GM23338 (cell line): ENCODE results near the gene MAP4K3. TPM values are rescaled to one million over a fixed set of nuclear protein-coding genes. Genes with fewer than 3 reads are reported as not detected.

Experiments
- ATAC-seq: fragments of 200-7000 bp; cut with Tn5 transposase; 3 replicates; pipeline ENCODE4 v1.9.1; 2020
- DNase-seq: peaks from one replicate; pipeline ENCODE4 v3.0.0-alpha.2; 2015; ENCODE audit warnings: low spot score
- H2AFZ ChIP-seq: fragments of 200-600 bp; sonication (generic); 2 replicates; pipeline ENCODE4 v1.8.0; 2016; ENCODE audit warnings: antibody characterized with exemption, mild to moderate bottlenecking, moderate library complexity
- H3F3A ChIP-seq: fragments of 200-600 bp; sonication (generic); replicated peaks from 2 replicates; pipeline ENCODE4 v1.8.0; 2017; ENCODE audit warnings: antibody characterized with exemption, mixed run types, low read depth
- H3K27ac ChIP-seq: fragments of 200-600 bp; sonication (generic); 2 replicates; pipeline ENCODE4 v1.6.1; 2016; ENCODE audit warnings: low read depth
- H3K27me3 ChIP-seq: fragments of 200-600 bp; sonication (generic); 2 replicates; pipeline ENCODE4 v1.8.0; 2016; ENCODE audit warnings: mild to moderate bottlenecking, mixed run types, moderate library complexity; ENCODE audit not compliant: insufficient read depth
- H3K36me3 ChIP-seq: fragments of 200-600 bp; sonication (generic); 2 replicates; pipeline ENCODE4 v1.8.0; 2016; ENCODE audit warnings: mild to moderate bottlenecking; ENCODE audit not compliant: insufficient read depth
- H3K4me1 ChIP-seq: fragments of 200-600 bp; sonication (generic); 2 replicates; pipeline ENCODE4 v1.8.0; 2016; ENCODE audit warnings: mild to moderate bottlenecking, moderate library complexity; ENCODE audit not compliant: insufficient read depth
- H3K4me2 ChIP-seq: fragments of 200-600 bp; sonication (generic); 2 replicates; pipeline ENCODE4 v1.7.1; 2017; ENCODE audit warnings: mixed run types
- H3K4me3 ChIP-seq: fragments of 200-600 bp; sonication (generic); 2 replicates; pipeline ENCODE4 v1.6.1; 2016; ENCODE audit warnings: mixed run types
- H3K79me2 ChIP-seq: fragments of 200-600 bp; sonication (generic); replicated peaks from 2 replicates; pipeline ENCODE4 v1.8.0; 2017; ENCODE audit warnings: mild to moderate bottlenecking; ENCODE audit not compliant: insufficient read depth
- H3K9me2 ChIP-seq: fragments of 200-600 bp; sonication (generic); 2 replicates; pipeline ENCODE4 v1.8.0; 2017; ENCODE audit not compliant: insufficient read depth
- H4K20me1 ChIP-seq: fragments of 200-600 bp; sonication (generic); replicated peaks from 2 replicates; pipeline ENCODE4 v1.8.0; 2017; ENCODE audit warnings: mild to moderate bottlenecking; ENCODE audit not compliant: insufficient read depth
- H3K27ac Mint-ChIP-seq: 2 replicates; pipeline ENCODE4 v1.8.0; 2020; ENCODE audit warnings: inconsistent platforms, mild to moderate bottlenecking, moderate library complexity, mixed read lengths
- H3K27me3 Mint-ChIP-seq: 3 replicates; pipeline ENCODE4 v1.8.0; 2022; ENCODE audit warnings: low read depth, mild to moderate bottlenecking, moderate library complexity, mixed read lengths, inconsistent platforms; ENCODE audit not compliant: insufficient read depth, poor library complexity
- H3K36me3 Mint-ChIP-seq: 3 replicates; pipeline ENCODE4 v1.8.0; 2021; ENCODE audit warnings: low read depth, mild to moderate bottlenecking, inconsistent platforms, moderate library complexity, mixed read lengths
- H3K4me1 Mint-ChIP-seq: 3 replicates; pipeline ENCODE4 v1.8.0; 2020; ENCODE audit warnings: mild to moderate bottlenecking, inconsistent platforms, mixed read lengths
- H3K4me3 Mint-ChIP-seq: 3 replicates; pipeline ENCODE4 v1.8.0; 2021; ENCODE audit warnings: moderate library complexity, mild to moderate bottlenecking, inconsistent platforms, mixed read lengths
- H3K9me3 Mint-ChIP-seq: 3 replicates; pipeline ENCODE4 v1.8.0; 2020; ENCODE audit warnings: moderate library complexity, mild to moderate bottlenecking, inconsistent platforms, mixed read lengths
- EZH2 ChIP-seq: fragments of 200-600 bp; sonication (generic); IDR thresholded peaks from one replicate; pipeline ENCODE4 v1.8.0; 2017; ENCODE audit warnings: antibody characterized with exemption, mild to moderate bottlenecking, low read depth; ENCODE audit not compliant: unreplicated experiment
- EZH2phosphoT487 ChIP-seq: fragments of 200-600 bp; sonication (generic); IDR thresholded peaks from one replicate; pipeline ENCODE4 v1.8.1; 2018; ENCODE audit warnings: antibody characterized with exemption; ENCODE audit not compliant: unreplicated experiment
- NANOG ChIP-seq: IDR thresholded peaks from 2 replicates; pipeline ENCODE4 v1.6.1; 2016; ENCODE audit warnings: antibody characterized with exemption, borderline replicate concordance
- POLR2AphosphoS5 ChIP-seq: IDR thresholded peaks from 2 replicates; pipeline ENCODE4 v1.6.1; 2016; ENCODE audit warnings: antibody characterized with exemption, low read depth
- STAT1 ChIP-seq: IDR thresholded peaks from one replicate; pipeline ENCODE4 v1.6.1; 2016; ENCODE audit warnings: antibody characterized with exemption; ENCODE audit not compliant: unreplicated experiment
- ZNF114 ChIP-seq: fragments of 250-450 bp; sonication (Bioruptor Pico); IDR thresholded peaks from 2 replicates; pipeline ENCODE4 v1.5.0; 2020; ENCODE audit warnings: mild to moderate bottlenecking, moderate library complexity
- ZNF331 ChIP-seq: fragments of 250-450 bp; sonication (Bioruptor Pico); IDR thresholded peaks from 2 replicates; pipeline ENCODE4 v1.5.0; 2020; ENCODE audit warnings: low read depth, mild to moderate bottlenecking, moderate library complexity
- polyA plus RNA-seq: library from polyadenylated mRNA; unstranded; fragments of >200 nt; fragmentation: Nextera tagmentation; extraction: Ambion mirVana; gene quantifications from 2 replicates; pipeline ENCODE4 v1.2.1, GENCODE V29; 2016
- total RNA-seq: library from RNA; depleted of rRNA; stranded (reverse); fragments of >200 nt; shearing (Covaris generic); gene quantifications from 2 replicates; pipeline ENCODE4 v1.2.3, GENCODE V29; 2014
- TF ChIP-seq, protein P1 (sequence below), 2 experiments: fragments of 200-600 bp in 1 of 2; sonication (generic) in 1 of 2; conservative IDR thresholded peaks; 2 replicates each; pipeline versions ENCODE4 v1.5.1 to v1.6.1; 2016 to 2017; ENCODE audit warnings: antibody characterized with exemption in 2 of 2, low read depth in 2 of 2, mild to moderate bottlenecking in 2 of 2, moderate library complexity in 1 of 2
- TF ChIP-seq, protein P2 (sequence below): fragments of 250-450 bp; sonication (Bioruptor Pico); IDR thresholded peaks from 2 replicates; pipeline ENCODE4 v1.5.0; 2020; ENCODE audit warnings: mild to moderate bottlenecking, moderate library complexity

The MAP4K3 gene
- total and polyA plus RNA-seq, 2 experiments from 2014 or later = 33.0 to 90.7 TPM

DNA sequence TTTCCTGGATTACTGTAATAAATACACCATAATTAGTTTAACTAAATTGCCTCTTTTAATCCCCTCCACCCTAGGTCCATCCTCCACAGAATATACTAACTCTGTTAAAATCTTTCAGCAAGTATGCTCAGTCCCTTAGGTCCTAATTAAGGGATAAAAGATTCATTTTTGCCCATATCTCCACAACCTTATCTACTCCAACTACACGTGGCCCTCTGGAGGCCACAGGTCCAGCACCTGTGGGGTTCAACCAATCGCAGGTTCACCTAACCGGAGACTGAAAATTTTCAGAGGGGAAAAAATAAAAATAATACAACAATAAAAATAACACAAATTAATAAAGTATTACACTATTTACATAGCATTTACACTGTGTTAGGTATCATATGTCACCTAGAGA is 86.4 kb downstream of the MAP4K3 start:
- no peak for TF ChIP-seq EZH2
- TF ChIP-seq, protein P1, sequence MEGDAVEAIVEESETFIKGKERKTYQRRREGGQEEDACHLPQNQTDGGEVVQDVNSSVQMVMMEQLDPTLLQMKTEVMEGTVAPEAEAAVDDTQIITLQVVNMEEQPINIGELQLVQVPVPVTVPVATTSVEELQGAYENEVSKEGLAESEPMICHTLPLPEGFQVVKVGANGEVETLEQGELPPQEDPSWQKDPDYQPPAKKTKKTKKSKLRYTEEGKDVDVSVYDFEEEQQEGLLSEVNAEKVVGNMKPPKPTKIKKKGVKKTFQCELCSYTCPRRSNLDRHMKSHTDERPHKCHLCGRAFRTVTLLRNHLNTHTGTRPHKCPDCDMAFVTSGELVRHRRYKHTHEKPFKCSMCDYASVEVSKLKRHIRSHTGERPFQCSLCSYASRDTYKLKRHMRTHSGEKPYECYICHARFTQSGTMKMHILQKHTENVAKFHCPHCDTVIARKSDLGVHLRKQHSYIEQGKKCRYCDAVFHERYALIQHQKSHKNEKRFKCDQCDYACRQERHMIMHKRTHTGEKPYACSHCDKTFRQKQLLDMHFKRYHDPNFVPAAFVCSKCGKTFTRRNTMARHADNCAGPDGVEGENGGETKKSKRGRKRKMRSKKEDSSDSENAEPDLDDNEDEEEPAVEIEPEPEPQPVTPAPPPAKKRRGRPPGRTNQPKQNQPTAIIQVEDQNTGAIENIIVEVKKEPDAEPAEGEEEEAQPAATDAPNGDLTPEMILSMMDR (conservative IDR thresholded peaks at IDR 0.05; ENCODE audit: low read depth in 2 of 2) = no peak
- no peak for TF ChIP-seq ZNF331
- TF ChIP-seq ZNF114 = no peak
- TF ChIP-seq STAT1 = no peak
- no peak for TF ChIP-seq POLR2AphosphoS5
- no peak for TF ChIP-seq EZH2phosphoT487
- TF ChIP-seq, protein P2, sequence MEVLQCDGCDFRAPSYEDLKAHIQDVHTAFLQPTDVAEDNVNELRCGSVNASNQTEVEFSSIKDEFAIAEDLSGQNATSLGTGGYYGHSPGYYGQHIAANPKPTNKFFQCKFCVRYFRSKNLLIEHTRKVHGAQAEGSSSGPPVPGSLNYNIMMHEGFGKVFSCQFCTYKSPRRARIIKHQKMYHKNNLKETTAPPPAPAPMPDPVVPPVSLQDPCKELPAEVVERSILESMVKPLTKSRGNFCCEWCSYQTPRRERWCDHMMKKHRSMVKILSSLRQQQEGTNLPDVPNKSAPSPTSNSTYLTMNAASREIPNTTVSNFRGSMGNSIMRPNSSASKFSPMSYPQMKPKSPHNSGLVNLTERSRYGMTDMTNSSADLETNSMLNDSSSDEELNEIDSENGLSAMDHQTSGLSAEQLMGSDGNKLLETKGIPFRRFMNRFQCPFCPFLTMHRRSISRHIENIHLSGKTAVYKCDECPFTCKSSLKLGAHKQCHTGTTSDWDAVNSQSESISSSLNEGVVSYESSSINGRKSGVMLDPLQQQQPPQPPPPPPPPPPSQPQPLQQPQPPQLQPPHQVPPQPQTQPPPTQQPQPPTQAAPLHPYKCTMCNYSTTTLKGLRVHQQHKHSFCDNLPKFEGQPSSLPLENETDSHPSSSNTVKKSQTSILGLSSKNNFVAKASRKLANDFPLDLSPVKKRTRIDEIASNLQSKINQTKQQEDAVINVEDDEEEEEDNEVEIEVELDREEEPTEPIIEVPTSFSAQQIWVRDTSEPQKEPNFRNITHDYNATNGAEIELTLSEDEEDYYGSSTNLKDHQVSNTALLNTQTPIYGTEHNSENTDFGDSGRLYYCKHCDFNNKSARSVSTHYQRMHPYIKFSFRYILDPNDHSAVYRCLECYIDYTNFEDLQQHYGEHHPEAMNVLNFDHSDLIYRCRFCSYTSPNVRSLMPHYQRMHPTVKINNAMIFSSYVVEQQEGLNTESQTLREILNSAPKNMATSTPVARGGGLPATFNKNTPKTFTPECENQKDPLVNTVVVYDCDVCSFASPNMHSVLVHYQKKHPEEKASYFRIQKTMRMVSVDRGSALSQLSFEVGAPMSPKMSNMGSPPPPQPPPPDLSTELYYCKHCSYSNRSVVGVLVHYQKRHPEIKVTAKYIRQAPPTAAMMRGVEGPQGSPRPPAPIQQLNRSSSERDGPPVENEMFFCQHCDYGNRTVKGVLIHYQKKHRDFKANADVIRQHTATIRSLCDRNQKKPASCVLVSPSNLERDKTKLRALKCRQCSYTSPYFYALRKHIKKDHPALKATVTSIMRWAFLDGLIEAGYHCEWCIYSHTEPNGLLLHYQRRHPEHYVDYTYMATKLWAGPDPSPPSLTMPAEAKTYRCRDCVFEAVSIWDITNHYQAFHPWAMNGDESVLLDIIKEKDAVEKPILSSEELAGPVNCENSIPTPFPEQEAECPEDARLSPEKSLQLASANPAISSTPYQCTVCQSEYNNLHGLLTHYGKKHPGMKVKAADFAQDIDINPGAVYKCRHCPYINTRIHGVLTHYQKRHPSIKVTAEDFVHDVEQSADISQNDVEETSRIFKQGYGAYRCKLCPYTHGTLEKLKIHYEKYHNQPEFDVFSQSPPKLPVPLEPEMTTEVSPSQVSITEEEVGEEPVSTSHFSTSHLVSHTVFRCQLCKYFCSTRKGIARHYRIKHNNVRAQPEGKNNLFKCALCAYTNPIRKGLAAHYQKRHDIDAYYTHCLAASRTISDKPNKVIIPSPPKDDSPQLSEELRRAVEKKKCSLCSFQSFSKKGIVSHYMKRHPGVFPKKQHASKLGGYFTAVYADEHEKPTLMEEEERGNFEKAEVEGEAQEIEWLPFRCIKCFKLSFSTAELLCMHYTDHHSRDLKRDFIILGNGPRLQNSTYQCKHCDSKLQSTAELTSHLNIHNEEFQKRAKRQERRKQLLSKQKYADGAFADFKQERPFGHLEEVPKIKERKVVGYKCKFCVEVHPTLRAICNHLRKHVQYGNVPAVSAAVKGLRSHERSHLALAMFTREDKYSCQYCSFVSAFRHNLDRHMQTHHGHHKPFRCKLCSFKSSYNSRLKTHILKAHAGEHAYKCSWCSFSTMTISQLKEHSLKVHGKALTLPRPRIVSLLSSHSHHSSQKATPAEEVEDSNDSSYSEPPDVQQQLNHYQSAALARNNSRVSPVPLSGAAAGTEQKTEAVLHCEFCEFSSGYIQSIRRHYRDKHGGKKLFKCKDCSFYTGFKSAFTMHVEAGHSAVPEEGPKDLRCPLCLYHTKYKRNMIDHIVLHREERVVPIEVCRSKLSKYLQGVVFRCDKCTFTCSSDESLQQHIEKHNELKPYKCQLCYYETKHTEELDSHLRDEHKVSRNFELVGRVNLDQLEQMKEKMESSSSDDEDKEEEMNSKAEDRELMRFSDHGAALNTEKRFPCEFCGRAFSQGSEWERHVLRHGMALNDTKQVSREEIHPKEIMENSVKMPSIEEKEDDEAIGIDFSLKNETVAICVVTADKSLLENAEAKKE (CRISPR knock-in tag) = no peak
- TF ChIP-seq NANOG = no peak
- no peaks in the 10 kb centered on the region for H3F3A ChIP-seq
- H2AFZ ChIP-seq = no peak overlapping the region
- Mint-ChIP-seq H3K9me3 (no peaks in the 10 kb centered on the region), H3K4me3 (no peak overlapping the region), H3K27ac (no peak overlapping the region), H3K36me3 (peaks cover 13% of the 10 kb centered on the region; the same call in 2 of the 3 replicates), H3K27me3 (peaks cover 2% of the 10 kb centered on the region), H3K4me1 (peaks cover 22% of the 10 kb centered on the region)
- H3K27ac ChIP-seq = no peak overlapping the region
- H3K79me2 ChIP-seq = peaks cover 47% of the 10 kb centered on the region
- peaks cover 5% of the 10 kb centered on the region; the same call in 1 of the 2 replicates for H4K20me1 ChIP-seq
- no peaks in the 10 kb centered on the region for H3K9me2 ChIP-seq
- ATAC-seq (no peak), DNase-seq (no peak)
- peaks cover 32% of the 10 kb centered on the region for H3K4me1 ChIP-seq
- H3K36me3 ChIP-seq = no peaks in the 10 kb centered on the region
- H3K4me2 ChIP-seq = no peak overlapping the region
- H3K4me3 ChIP-seq = no peak overlapping the region
- no peaks in the 10 kb centered on the region for H3K27me3 ChIP-seq
